ENCODE results near the gene CALU.

CALU gene

GRCh38 chr7:128697302-128697905 lies 41.8 kb upstream of the CALU start:
- H3K36me3 ChIP-seq, result no peaks in the 10 kb centered on the region
- no peak overlapping the region for H3K4me3 ChIP-seq (ENCODE audit: low read depth in 1 of 2, low read length in 1 of 2)
- peaks cover 68% of the 10 kb centered on the region for H3K27me3 ChIP-seq
- no peak overlapping the region for H3K27ac ChIP-seq
- peaks cover 6 to 7% of the 10 kb centered on the region in 2 experiments for H3K4me1 ChIP-seq (ENCODE audit: control insufficient read depth in 1 of 2, insufficient read depth in 1 of 2, low read depth in 1 of 2, low read length in 1 of 2)
- TF ChIP-seq, protein P1, sequence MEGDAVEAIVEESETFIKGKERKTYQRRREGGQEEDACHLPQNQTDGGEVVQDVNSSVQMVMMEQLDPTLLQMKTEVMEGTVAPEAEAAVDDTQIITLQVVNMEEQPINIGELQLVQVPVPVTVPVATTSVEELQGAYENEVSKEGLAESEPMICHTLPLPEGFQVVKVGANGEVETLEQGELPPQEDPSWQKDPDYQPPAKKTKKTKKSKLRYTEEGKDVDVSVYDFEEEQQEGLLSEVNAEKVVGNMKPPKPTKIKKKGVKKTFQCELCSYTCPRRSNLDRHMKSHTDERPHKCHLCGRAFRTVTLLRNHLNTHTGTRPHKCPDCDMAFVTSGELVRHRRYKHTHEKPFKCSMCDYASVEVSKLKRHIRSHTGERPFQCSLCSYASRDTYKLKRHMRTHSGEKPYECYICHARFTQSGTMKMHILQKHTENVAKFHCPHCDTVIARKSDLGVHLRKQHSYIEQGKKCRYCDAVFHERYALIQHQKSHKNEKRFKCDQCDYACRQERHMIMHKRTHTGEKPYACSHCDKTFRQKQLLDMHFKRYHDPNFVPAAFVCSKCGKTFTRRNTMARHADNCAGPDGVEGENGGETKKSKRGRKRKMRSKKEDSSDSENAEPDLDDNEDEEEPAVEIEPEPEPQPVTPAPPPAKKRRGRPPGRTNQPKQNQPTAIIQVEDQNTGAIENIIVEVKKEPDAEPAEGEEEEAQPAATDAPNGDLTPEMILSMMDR (IDR thresholded peaks at IDR 0.05), result no peak
- no peaks in the 10 kb centered on the region for H3K9me3 ChIP-seq

GRCh38 chr7:128699196-128699712 lies 39.9 kb upstream of the CALU start:
- H3K36me3 ChIP-seq, result no peaks in the 10 kb centered on the region
- H3K27ac ChIP-seq, result no peak overlapping the region
- H3K4me3 ChIP-seq (ENCODE audit: low read depth in 1 of 2, low read length in 1 of 2), result no peak overlapping the region
- H3K27me3 ChIP-seq, result peaks cover 71% of the 10 kb centered on the region
- TF ChIP-seq, protein P1 (IDR thresholded peaks at IDR 0.05), result no peak
- no peaks in the 10 kb centered on the region for H3K9me3 ChIP-seq
- H3K4me1 ChIP-seq (ENCODE audit: control insufficient read depth in 1 of 2, insufficient read depth in 1 of 2, low read depth in 1 of 2, low read length in 1 of 2), result peaks cover 6 to 7% of the 10 kb centered on the region in 2 experiments

DNA sequence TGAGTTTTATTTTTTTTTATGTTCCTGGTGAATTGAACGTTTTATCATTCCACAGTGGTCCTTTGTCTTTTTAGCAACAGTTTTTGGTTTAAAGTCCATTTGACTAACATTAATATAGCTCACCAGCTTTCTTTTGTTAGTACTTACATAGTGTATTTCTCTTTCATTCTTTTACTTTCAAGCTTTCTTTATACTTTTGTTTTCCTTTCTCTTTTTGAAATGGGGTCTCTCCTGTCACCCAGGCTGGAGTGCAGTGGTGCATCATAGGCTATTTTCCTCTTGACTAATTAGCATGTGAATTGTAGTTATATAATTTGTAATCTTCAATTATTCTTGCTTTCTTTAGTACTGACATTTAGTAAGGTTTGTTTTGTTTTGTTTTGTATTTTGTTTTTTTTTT lies 39.3 kb upstream of the CALU start:
- peaks cover 6 to 7% of the 10 kb centered on the region in 2 experiments for H3K4me1 ChIP-seq (ENCODE audit: control insufficient read depth in 1 of 2, insufficient read depth in 1 of 2, low read depth in 1 of 2, low read length in 1 of 2)
- no peak overlapping the region for H3K27ac ChIP-seq
- TF ChIP-seq, protein P1 (IDR thresholded peaks at IDR 0.05), result no peak

GRCh38 chr7:128701062-128701785 lies 37.9 kb upstream of the CALU start:
- no peaks in the 10 kb centered on the region for H3K36me3 ChIP-seq
- peaks cover 6 to 7% of the 10 kb centered on the region in 2 experiments for H3K4me1 ChIP-seq (ENCODE audit: control insufficient read depth in 1 of 2, insufficient read depth in 1 of 2, low read depth in 1 of 2, low read length in 1 of 2)
- no peaks in the 10 kb centered on the region for H3K9me3 ChIP-seq
- H3K27ac ChIP-seq, result no peak overlapping the region
- TF ChIP-seq, protein P1 (IDR thresholded peaks at IDR 0.05), result no peak
- H3K27me3 ChIP-seq, result peaks cover 64% of the 10 kb centered on the region
- H3K4me3 ChIP-seq (ENCODE audit: low read depth in 1 of 2, low read length in 1 of 2), result no peak overlapping the region

More for the DNA sequence above, 39.3 kb upstream of the CALU start:
- H3K9me3 ChIP-seq, result no peaks in the 10 kb centered on the region
- peaks cover 77% of the 10 kb centered on the region for H3K27me3 ChIP-seq
- H3K4me3 ChIP-seq (ENCODE audit: low read depth in 1 of 2, low read length in 1 of 2), result no peak overlapping the region
- no peaks in the 10 kb centered on the region for H3K36me3 ChIP-seq

DNA sequence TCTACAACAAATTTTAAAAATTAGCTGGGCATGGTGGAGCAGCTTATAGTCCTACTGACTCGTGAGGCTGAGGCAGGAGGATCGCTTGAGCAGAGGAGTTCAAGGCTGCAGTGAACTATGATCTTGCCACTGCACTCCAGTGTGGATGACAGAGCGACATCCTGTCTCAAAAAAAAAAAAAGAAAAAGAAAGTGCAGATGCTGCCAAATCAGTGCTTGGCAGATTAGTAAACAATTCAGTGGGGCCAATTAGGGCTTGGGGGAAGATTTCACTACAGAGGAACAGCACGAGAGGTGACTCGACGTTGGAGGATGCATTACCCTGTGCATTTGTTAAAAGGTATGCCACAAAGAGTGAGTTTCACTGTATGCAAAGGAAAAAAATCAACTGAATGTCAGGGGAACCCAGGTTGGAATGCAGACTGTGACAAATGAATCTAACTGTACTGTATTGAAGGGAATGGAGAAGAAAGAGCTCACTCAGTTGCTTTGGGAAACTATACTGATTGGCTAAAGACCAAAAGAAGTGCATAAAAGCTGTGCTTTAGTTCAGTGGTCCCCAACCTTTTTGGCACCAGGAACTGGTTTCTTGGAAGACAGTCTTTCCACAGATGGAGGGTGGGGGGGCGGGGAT lies 35.4 kb upstream of the CALU start:
- H3K4me1 ChIP-seq (ENCODE audit: control insufficient read depth in 1 of 2, insufficient read depth in 1 of 2, low read depth in 1 of 2, low read length in 1 of 2), result no peaks in the 10 kb centered on the region
- no peaks in the 10 kb centered on the region for H3K9me3 ChIP-seq
- no peak overlapping the region for H3K27ac ChIP-seq
- TF ChIP-seq, protein P1 (IDR thresholded peaks at IDR 0.05), result no peak
- peaks cover 39% of the 10 kb centered on the region for H3K27me3 ChIP-seq
- H3K4me3 ChIP-seq (ENCODE audit: low read depth in 1 of 2, low read length in 1 of 2), result no peak overlapping the region
- no peaks in the 10 kb centered on the region for H3K36me3 ChIP-seq

Data from neutrophil (primary cell).